Smooth muscle cell (in vitro differentiated cells): ENCODE data around the gene TDO2. TPM values are rescaled to one million over a fixed set of nuclear protein-coding genes. Genes with fewer than 3 reads are reported as not detected.

Experiments
- DNase-seq: peaks from one replicate; lab custom pipeline; 2025; ENCODE audit not compliant: unreplicated experiment; lab: John Stamatoyannopoulos, UW
- H2AFZ ChIP-seq: fragments of 200-600 bp; sonication (generic); 2 replicates; pipeline ENCODE4 v1.6.0; 2016; ENCODE audit warnings: antibody characterized with exemption, low read depth, mild to moderate bottlenecking
- H3F3A ChIP-seq: fragments of 200-600 bp; sonication (generic); 2 replicates; pipeline ENCODE4 v1.6.0; 2017; ENCODE audit warnings: antibody characterized with exemption, low read depth
- H3K27ac ChIP-seq: fragments of 200-600 bp; sonication (generic); 2 replicates; pipeline ENCODE4 v1.5.1; 2016; ENCODE audit warnings: low read depth, mild to moderate bottlenecking
- H3K27me3 ChIP-seq: fragments of 200-600 bp; sonication (generic); 2 replicates; pipeline ENCODE4 v1.6.1; 2016; ENCODE audit warnings: low read depth, mild to moderate bottlenecking
- H3K36me3 ChIP-seq: fragments of 200-600 bp; sonication (generic); 2 replicates; pipeline ENCODE4 v1.5.1; 2016; ENCODE audit warnings: low read depth
- H3K4me1 ChIP-seq: fragments of 200-600 bp; sonication (generic); 2 replicates; pipeline ENCODE4 v1.5.1; 2016; ENCODE audit warnings: low read depth
- H3K4me2 ChIP-seq: fragments of 200-600 bp; sonication (generic); 2 replicates; pipeline ENCODE4 v1.6.0; 2016; ENCODE audit warnings: mild to moderate bottlenecking
- H3K4me3 ChIP-seq: fragments of 200-600 bp; sonication (generic); 2 replicates; pipeline ENCODE4 v1.5.1; 2016; ENCODE audit warnings: mild to moderate bottlenecking
- H3K79me2 ChIP-seq: fragments of 200-600 bp; sonication (generic); 2 replicates; pipeline ENCODE4 v1.6.0; 2016; ENCODE audit warnings: low read depth, mild to moderate bottlenecking
- H3K9ac ChIP-seq: fragments of 200-600 bp; sonication (generic); 2 replicates; pipeline ENCODE4 v1.6.0; 2016; ENCODE audit warnings: low read depth
- H3K9me3 ChIP-seq: fragments of 200-600 bp; sonication (generic); replicated peaks from 2 replicates; pipeline ENCODE4 v1.5.1; 2016; ENCODE audit warnings: low read depth
- H4K20me1 ChIP-seq: fragments of 200-600 bp; sonication (generic); 2 replicates; pipeline ENCODE4 v1.6.0; 2016; ENCODE audit warnings: low read depth
- CTCF ChIP-seq: fragments of 200-600 bp; sonication (generic); IDR thresholded peaks from 2 replicates; pipeline ENCODE4 v1.5.1; 2017; ENCODE audit warnings: borderline replicate concordance, mild to moderate bottlenecking, antibody characterized with exemption; ENCODE audit not compliant: insufficient read depth, poor library complexity, severe bottlenecking
- WGBS: methylation state at CpG from one replicate; pipeline ENCODE4 v1.1.7; 2016; ENCODE audit warnings: low lambda C conversion rate; 5-methylcytosine and 5-hydroxymethylcytosine counted together
- polyA plus RNA-seq: library from polyadenylated mRNA; unstranded; fragments of >200 nt; fragmentation: Nextera tagmentation; extraction: Ambion mirVana; gene quantifications from 2 replicates; pipeline ENCODE4 v1.2.1, GENCODE V29; 2016
- total RNA-seq: library from RNA; depleted of rRNA; stranded (reverse); fragments of >200 nt; gene quantifications from 2 replicates; pipeline ENCODE4 v1.2.3, GENCODE V29; 2014

Gene TDO2
- total and polyA plus RNA-seq, 2 experiments from 2014 or later: 151 to 180 TPM

GRCh38 chr4:155900381-155900780, 3.1 kb upstream of the TDO2 start:
- peaks cover 29% of the 10 kb centered on the region for H3F3A ChIP-seq
- H3K36me3 ChIP-seq: no peaks in the 10 kb centered on the region
- no peaks in the 10 kb centered on the region for H3K9me3 ChIP-seq
- H3K4me1 ChIP-seq: peaks cover 11% of the 10 kb centered on the region
- TF ChIP-seq CTCF: no peak
- no peak overlapping the region for H3K9ac ChIP-seq
- H2AFZ ChIP-seq: peak overlapping the region; percentile 39
- 6% methylated on average over 1 of the region's 1 CpG for WGBS
- no peak for DNase-seq
- peak overlapping the region; percentile 86 for H3K27ac ChIP-seq
- no peaks in the 10 kb centered on the region for H4K20me1 ChIP-seq
- no peak overlapping the region for H3K4me3 ChIP-seq
- peaks cover 18% of the 10 kb centered on the region for H3K79me2 ChIP-seq
- H3K27me3 ChIP-seq: no peaks in the 10 kb centered on the region
- H3K4me2 ChIP-seq: peak overlapping the region; percentile 71

DNA sequence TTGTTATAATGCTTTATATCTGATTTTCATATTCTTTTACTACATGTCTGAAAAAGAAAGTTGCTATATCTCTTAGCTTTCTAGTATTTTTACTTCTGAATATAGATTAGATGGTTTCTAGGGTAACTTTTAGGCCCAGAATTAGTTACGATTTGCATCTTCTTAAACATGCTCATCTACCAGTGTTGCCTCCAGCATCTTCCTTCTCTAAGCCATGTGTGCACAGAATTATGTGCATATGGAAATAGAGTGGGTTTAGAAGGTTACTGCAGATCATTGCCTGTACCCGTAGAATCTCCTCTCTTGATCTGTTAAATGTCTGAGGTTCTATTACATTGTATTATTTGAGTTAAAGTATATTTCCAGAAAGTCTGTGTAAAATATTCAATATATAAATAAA, 2.5 kb upstream of the TDO2 start:
- peak overlapping the region; percentile 39 for H2AFZ ChIP-seq
- no peak for DNase-seq
- H4K20me1 ChIP-seq: no peaks in the 10 kb centered on the region
- peaks cover 11% of the 10 kb centered on the region for H3K4me1 ChIP-seq
- no peak for TF ChIP-seq CTCF
- 65% methylated on average over 2 of the region's 2 CpGs for WGBS
- no peaks in the 10 kb centered on the region for H3K27me3 ChIP-seq
- H3K4me3 ChIP-seq: no peak overlapping the region
- H3K4me2 ChIP-seq: peak overlapping the region; percentile 71
- peaks cover 24% of the 10 kb centered on the region for H3K79me2 ChIP-seq
- H3K9ac ChIP-seq: peak overlapping the region; percentile 14
- H3F3A ChIP-seq: peaks cover 29% of the 10 kb centered on the region
- peak overlapping the region; percentile 86 for H3K27ac ChIP-seq
- H3K9me3 ChIP-seq: no peaks in the 10 kb centered on the region
- H3K36me3 ChIP-seq: no peaks in the 10 kb centered on the region

DNA sequence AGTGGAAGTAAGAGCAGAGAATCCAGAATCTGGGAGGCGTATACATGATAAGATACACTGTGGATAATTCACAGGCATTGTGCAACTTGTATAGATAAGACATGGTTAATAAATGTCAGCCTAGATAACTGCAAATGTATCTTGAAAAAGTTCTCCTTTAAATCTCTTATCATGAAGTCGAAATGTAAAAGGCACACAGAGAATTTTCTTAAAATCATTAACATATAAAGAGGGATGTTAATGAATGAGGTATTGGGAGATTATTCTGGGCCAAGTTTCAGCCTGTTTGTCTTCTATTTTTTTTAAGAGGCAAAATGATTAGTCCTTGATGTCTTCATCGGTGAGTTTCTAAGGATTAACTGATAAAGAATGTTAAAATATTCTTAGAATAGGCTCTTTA, 835 bp downstream of the TDO2 start:
- Histone ChIP-seq H3K27me3 (no peaks in the 10 kb centered on the region), H3K9ac (peak overlapping the region; percentile 44), H2AFZ (peak overlapping the region; percentile 1), H3F3A (peaks cover 24% of the 10 kb centered on the region), H3K4me3 (peak overlapping the region; percentile 50), H3K9me3 (no peaks in the 10 kb centered on the region), H3K36me3 (no peaks in the 10 kb centered on the region), H3K4me2 (peak overlapping the region; percentile 79), H4K20me1 (no peaks in the 10 kb centered on the region), H3K79me2 (peaks cover 30% of the 10 kb centered on the region), H3K27ac (peak overlapping the region; percentile 94), H3K4me1 (peaks cover 17% of the 10 kb centered on the region)
- DNase-seq: no peak
- 24% methylated on average over 3 of the region's 3 CpGs for WGBS
- no peak for TF ChIP-seq CTCF

DNA sequence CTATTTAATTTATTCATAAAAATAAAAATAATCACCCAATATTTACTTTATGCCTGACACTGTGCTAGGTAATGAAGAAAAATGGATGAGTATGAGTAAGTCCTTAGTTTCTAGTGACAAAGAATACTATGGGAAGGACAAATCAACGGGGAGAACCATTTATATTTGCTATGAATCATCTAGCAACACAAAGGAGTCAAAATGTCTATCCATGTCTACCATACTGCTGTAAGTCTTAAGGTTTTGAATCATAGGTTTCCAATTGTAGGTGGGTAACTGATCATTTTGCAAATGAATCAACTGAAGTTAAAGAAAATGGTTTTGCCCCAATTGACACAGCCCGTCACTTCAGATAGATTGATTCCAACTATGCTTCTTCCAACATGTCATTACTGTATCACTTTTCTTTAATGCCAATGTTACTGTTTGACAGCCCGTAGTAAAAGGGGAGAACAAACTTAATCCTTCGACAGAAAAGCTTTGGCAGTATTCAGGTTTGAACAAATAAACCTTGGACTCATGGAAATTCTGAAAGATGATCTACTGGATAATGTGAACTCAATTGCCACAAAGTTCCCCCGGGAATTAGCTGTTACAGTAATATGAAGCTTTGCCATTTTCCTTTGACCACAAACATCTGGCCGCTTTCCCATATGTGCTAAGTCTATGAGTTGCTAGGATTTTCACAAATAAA, 3.2 kb downstream of the TDO2 start:
- peaks cover 3% of the 10 kb centered on the region for H3F3A ChIP-seq
- DNase-seq: no peak
- H3K9ac ChIP-seq: peak overlapping the region; percentile 83
- no peaks in the 10 kb centered on the region for H3K27me3 ChIP-seq
- H4K20me1 ChIP-seq: no peaks in the 10 kb centered on the region
- peak overlapping the region; percentile 79 for H3K4me2 ChIP-seq
- WGBS: 36% methylated on average over 6 of the region's 6 CpGs
- no peak for TF ChIP-seq CTCF
- H3K9me3 ChIP-seq: no peaks in the 10 kb centered on the region
- peak overlapping the region; percentile 38 for H2AFZ ChIP-seq
- peak overlapping the region; percentile 50 for H3K4me3 ChIP-seq
- H3K79me2 ChIP-seq: peaks cover 30% of the 10 kb centered on the region
- H3K36me3 ChIP-seq: no peaks in the 10 kb centered on the region
- H3K4me1 ChIP-seq: peaks cover 12% of the 10 kb centered on the region
- H3K27ac ChIP-seq: peak overlapping the region; percentile 94
